Loucy (cell line): ENCODE measurements around the gene TOGARAM2.

Experiments used
- H2AFZ ChIP-seq: fragments of 200-600 bp; sonication (generic); 2 replicates; pipeline ENCODE4 v1.6.0; 2016; ENCODE audit warnings: antibody characterized with exemption, mild to moderate bottlenecking, low read length, moderate library complexity
- H3F3A ChIP-seq: fragments of 200-600 bp; 2 replicates; pipeline ENCODE4 v1.6.0; 2016; ENCODE audit warnings: antibody characterized with exemption, low read depth, mild to moderate bottlenecking
- H3K27me3 ChIP-seq: fragments of 200-600 bp; sonication (generic); 2 replicates; pipeline ENCODE4 v1.6.1; 2014; ENCODE audit warnings: low read length, mild to moderate bottlenecking; ENCODE audit not compliant: insufficient read depth, poor library complexity, severe bottlenecking
- H3K36me3 ChIP-seq: fragments of 200-600 bp; sonication (generic); 2 replicates; pipeline ENCODE4 v1.6.1; 2016; ENCODE audit warnings: low read length; ENCODE audit not compliant: insufficient read depth
- H3K4me1 ChIP-seq: fragments of 200-600 bp; sonication (generic); 2 replicates; pipeline ENCODE4 v1.5.1; 2014; ENCODE audit warnings: low read length, mild to moderate bottlenecking; ENCODE audit not compliant: insufficient read depth, poor library complexity, severe bottlenecking
- H3K4me2 ChIP-seq: fragments of 200-600 bp; sonication (generic); 2 replicates; pipeline ENCODE4 v1.6.0; 2014; ENCODE audit warnings: antibody characterized with exemption, low read length, low read depth, mild to moderate bottlenecking; ENCODE audit not compliant: poor library complexity, severe bottlenecking
- H3K4me3 ChIP-seq: fragments of 200-600 bp; sonication (generic); 2 replicates; pipeline ENCODE4 v1.5.1; 2014; ENCODE audit warnings: low read length, mild to moderate bottlenecking, mixed read lengths; ENCODE audit not compliant: poor library complexity, severe bottlenecking
- H3K79me2 ChIP-seq: fragments of 200-600 bp; sonication (generic); 2 replicates; pipeline ENCODE4 v1.6.1; 2014; ENCODE audit warnings: low read length; ENCODE audit not compliant: insufficient read depth
- H3K9ac ChIP-seq: fragments of 200-600 bp; sonication (generic); 2 replicates; pipeline ENCODE4 v1.6.0; 2014; ENCODE audit warnings: mild to moderate bottlenecking, low read depth, low read length, moderate library complexity; ENCODE audit not compliant: poor library complexity, severe bottlenecking
- H3K9me2 ChIP-seq: fragments of 200-600 bp; sonication (generic); replicated peaks from 2 replicates; pipeline ENCODE4 v1.6.1; 2016; ENCODE audit warnings: low read depth, low read length, mixed read lengths
- H3K9me3 ChIP-seq: fragments of 200-600 bp; sonication (generic); 2 replicates; pipeline ENCODE4 v1.6.1; 2014; ENCODE audit warnings: mild to moderate bottlenecking, antibody characterized with exemption, low read length, low read depth; ENCODE audit not compliant: insufficient read depth
- H4K20me1 ChIP-seq: fragments of 200-600 bp; sonication (generic); 2 replicates; pipeline ENCODE4 v1.6.0; 2014; ENCODE audit warnings: antibody characterized with exemption, low read length, mild to moderate bottlenecking; ENCODE audit not compliant: insufficient read depth, poor library complexity, severe bottlenecking
- CTCF ChIP-seq: fragments of 200-600 bp; sonication (generic); conservative IDR thresholded peaks from 2 replicates; pipeline ENCODE4 v1.5.1; 2014; ENCODE audit warnings: mild to moderate bottlenecking, antibody characterized with exemption, low read length
- EZH2phosphoT487 ChIP-seq: fragments of 200-600 bp; IDR thresholded peaks from 2 replicates; pipeline ENCODE4 v1.6.1; 2018; ENCODE audit warnings: antibody characterized with exemption, mild to moderate bottlenecking, moderate library complexity, borderline replicate concordance

Gene TOGARAM2

GRCh38 chr2:29065068-29065811, 84.1 kb downstream of the TOGARAM2 start:
- H3K27me3 ChIP-seq: no peaks in the 10 kb centered on the region
- no peak for TF ChIP-seq EZH2phosphoT487
- no peak for TF ChIP-seq CTCF
- no peaks in the 10 kb centered on the region for H3K9me2 ChIP-seq
- H3K9me3 ChIP-seq: no peaks in the 10 kb centered on the region
- H3K9ac ChIP-seq: no peak overlapping the region
- H3K4me3 ChIP-seq: no peak overlapping the region
- H3K36me3 ChIP-seq: no peaks in the 10 kb centered on the region
- no peaks in the 10 kb centered on the region for H4K20me1 ChIP-seq
- no peaks in the 10 kb centered on the region for H3K4me1 ChIP-seq
- no peak overlapping the region for H3K4me2 ChIP-seq
- no peaks in the 10 kb centered on the region for H3F3A ChIP-seq
- no peaks in the 10 kb centered on the region for H3K79me2 ChIP-seq
- no peak overlapping the region for H2AFZ ChIP-seq

- H3K9me3 ChIP-seq: no peaks in the 10 kb centered on the region
- no peaks in the 10 kb centered on the region for H4K20me1 ChIP-seq
- no peaks in the 10 kb centered on the region for H3K79me2 ChIP-seq
- H3K4me3 ChIP-seq: no peak overlapping the region
- no peaks in the 10 kb centered on the region for H3F3A ChIP-seq
- no peaks in the 10 kb centered on the region for H3K9me2 ChIP-seq
- H3K4me2 ChIP-seq: no peak overlapping the region
- no peak overlapping the region for H2AFZ ChIP-seq
- no peaks in the 10 kb centered on the region for H3K36me3 ChIP-seq
- no peaks in the 10 kb centered on the region for H3K27me3 ChIP-seq
- no peaks in the 10 kb centered on the region for H3K4me1 ChIP-seq
- H3K9ac ChIP-seq: no peak overlapping the region
- TF ChIP-seq CTCF: no peak
- TF ChIP-seq EZH2phosphoT487: no peak
Measured at GRCh38 chr2:29066271-29066860, 85.3 kb downstream of the TOGARAM2 start.

GRCh38 chr2:29066997-29067605, 86.0 kb downstream of the TOGARAM2 start:
- Histone ChIP-seq H3F3A (no peaks in the 10 kb centered on the region), H3K79me2 (no peaks in the 10 kb centered on the region), H2AFZ (no peak overlapping the region), H3K4me2 (no peak overlapping the region), H3K4me1 (no peaks in the 10 kb centered on the region), H3K36me3 (no peaks in the 10 kb centered on the region), H3K4me3 (no peak overlapping the region), H3K9ac (no peak overlapping the region), H3K9me2 (no peaks in the 10 kb centered on the region), H3K9me3 (no peaks in the 10 kb centered on the region), H3K27me3 (no peaks in the 10 kb centered on the region), H4K20me1 (no peaks in the 10 kb centered on the region)
- TF ChIP-seq CTCF (no peak), EZH2phosphoT487 (no peak)
